ENCODE results near the gene PRDM9. TPM values are rescaled to one million over a fixed set of nuclear protein-coding genes. Genes with fewer than 3 reads are reported as not detected.

Gene PRDM9
- total and polyA plus RNA-seq, 9 of the 15 experiments (the other 6 are each of a cell fraction or from before 2014, with no cell fraction given), result 0.03 to 1.2 (median 0.47) TPM

DNA sequence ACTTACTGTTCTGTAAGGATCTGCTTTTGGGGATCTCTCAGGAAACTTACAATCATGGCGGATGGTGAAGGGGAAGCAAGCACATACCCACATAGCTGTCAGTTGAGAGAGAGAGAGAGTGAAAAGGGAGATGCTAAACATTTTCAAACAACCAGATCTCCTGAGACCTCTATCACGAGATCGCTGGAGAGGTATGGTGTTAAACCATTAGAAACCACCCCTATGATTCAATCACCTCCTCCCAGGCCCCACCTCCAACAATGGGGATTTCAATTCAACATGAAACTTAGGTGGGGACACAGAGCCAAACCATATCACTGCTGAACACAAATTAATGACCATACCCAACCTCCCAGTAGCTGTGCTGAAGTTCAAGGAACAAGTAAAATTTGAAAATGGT is 48.2 kb upstream of the PRDM9 start:
- 0% methylated on average over 3 of the region's 3 CpGs for WGBS (ENCODE audit: insufficient coverage, low coverage, missing lambda C conversion rate)
- intact Hi-C loops (cut with micrococcal nuclease) (no loop called here), in situ Hi-C loops (cut with MboI) (no loop called here)
- BruUV-seq (replicated peaks), result no TSS peak
- Histone ChIP-seq H3K27ac (ENCODE audit: extremely low read depth, low read depth, low read length) (no peak overlapping the region), H3K79me2 (ENCODE audit: control insufficient read depth, insufficient read depth, low read length) (no peaks in the 10 kb centered on the region), H3K36me3 (ENCODE audit: control insufficient read depth, insufficient read depth, low read length) (no peaks in the 10 kb centered on the region), H3K9me3 (replicated peaks; ENCODE audit: control insufficient read depth, insufficient read depth, low read depth, low read length) (peaks cover 2% of the 10 kb centered on the region; the same call in 1 of the 2 replicates), H3K27me3 (ENCODE audit: control insufficient read depth in 2 of 2, insufficient read depth in 2 of 2, low read length in 2 of 2) (no peaks in the 10 kb centered on the region), H4K20me1 (replicated peaks; ENCODE audit: control insufficient read depth, insufficient read depth, low read length) (no peaks in the 10 kb centered on the region), H3K9ac (ENCODE audit: insufficient read depth in 1 of 2, low read depth in 2 of 2, low read length in 2 of 2) (no peak overlapping the region), H2AFZ (ENCODE audit: low read depth, low read length) (no peak overlapping the region), H3K4me3 (no peak overlapping the region), H3K9me1 (ENCODE audit: control insufficient read depth, insufficient read depth, low read length) (no peaks in the 10 kb centered on the region), H3K4me1 (replicated peaks in 1 of 2; ENCODE audit: control insufficient read depth in 2 of 2, insufficient read depth in 2 of 2, low read length in 2 of 2) (no peaks in the 10 kb centered on the region), H3K4me2 (ENCODE audit: insufficient read depth, low read length) (no peak overlapping the region)
- ChIA-PET POLR2A (no interaction called here), CTCF (ENCODE audit: low intra/inter-chr PET ratio) (no interaction called here)
- no peak for DNase-seq (ENCODE audit: extremely low read depth in 1 of 4, low spot score in 3 of 4)
- ATAC-seq, result no peak
- no peak for FAIRE-seq
- TF ChIP-seq, protein P1, sequence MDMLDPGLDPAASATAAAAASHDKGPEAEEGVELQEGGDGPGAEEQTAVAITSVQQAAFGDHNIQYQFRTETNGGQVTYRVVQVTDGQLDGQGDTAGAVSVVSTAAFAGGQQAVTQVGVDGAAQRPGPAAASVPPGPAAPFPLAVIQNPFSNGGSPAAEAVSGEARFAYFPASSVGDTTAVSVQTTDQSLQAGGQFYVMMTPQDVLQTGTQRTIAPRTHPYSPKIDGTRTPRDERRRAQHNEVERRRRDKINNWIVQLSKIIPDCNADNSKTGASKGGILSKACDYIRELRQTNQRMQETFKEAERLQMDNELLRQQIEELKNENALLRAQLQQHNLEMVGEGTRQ (CRISPR knock-in tag; IDR thresholded peaks at IDR 0.05), result no peak
- TF ChIP-seq, protein P2, sequence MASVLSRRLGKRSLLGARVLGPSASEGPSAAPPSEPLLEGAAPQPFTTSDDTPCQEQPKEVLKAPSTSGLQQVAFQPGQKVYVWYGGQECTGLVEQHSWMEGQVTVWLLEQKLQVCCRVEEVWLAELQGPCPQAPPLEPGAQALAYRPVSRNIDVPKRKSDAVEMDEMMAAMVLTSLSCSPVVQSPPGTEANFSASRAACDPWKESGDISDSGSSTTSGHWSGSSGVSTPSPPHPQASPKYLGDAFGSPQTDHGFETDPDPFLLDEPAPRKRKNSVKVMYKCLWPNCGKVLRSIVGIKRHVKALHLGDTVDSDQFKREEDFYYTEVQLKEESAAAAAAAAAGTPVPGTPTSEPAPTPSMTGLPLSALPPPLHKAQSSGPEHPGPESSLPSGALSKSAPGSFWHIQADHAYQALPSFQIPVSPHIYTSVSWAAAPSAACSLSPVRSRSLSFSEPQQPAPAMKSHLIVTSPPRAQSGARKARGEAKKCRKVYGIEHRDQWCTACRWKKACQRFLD (CRISPR knock-in tag; IDR thresholded peaks at IDR 0.05), result no peak
- TF ChIP-seq, protein P3, sequence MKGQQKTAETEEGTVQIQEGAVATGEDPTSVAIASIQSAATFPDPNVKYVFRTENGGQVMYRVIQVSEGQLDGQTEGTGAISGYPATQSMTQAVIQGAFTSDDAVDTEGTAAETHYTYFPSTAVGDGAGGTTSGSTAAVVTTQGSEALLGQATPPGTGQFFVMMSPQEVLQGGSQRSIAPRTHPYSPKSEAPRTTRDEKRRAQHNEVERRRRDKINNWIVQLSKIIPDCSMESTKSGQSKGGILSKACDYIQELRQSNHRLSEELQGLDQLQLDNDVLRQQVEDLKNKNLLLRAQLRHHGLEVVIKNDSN (CRISPR knock-in tag; IDR thresholded peaks at IDR 0.05), result no peak
- TF ChIP-seq PPARD (CRISPR knock-in tag; IDR thresholded peaks at IDR 0.05), result no peak
- TF ChIP-seq, protein P4, sequence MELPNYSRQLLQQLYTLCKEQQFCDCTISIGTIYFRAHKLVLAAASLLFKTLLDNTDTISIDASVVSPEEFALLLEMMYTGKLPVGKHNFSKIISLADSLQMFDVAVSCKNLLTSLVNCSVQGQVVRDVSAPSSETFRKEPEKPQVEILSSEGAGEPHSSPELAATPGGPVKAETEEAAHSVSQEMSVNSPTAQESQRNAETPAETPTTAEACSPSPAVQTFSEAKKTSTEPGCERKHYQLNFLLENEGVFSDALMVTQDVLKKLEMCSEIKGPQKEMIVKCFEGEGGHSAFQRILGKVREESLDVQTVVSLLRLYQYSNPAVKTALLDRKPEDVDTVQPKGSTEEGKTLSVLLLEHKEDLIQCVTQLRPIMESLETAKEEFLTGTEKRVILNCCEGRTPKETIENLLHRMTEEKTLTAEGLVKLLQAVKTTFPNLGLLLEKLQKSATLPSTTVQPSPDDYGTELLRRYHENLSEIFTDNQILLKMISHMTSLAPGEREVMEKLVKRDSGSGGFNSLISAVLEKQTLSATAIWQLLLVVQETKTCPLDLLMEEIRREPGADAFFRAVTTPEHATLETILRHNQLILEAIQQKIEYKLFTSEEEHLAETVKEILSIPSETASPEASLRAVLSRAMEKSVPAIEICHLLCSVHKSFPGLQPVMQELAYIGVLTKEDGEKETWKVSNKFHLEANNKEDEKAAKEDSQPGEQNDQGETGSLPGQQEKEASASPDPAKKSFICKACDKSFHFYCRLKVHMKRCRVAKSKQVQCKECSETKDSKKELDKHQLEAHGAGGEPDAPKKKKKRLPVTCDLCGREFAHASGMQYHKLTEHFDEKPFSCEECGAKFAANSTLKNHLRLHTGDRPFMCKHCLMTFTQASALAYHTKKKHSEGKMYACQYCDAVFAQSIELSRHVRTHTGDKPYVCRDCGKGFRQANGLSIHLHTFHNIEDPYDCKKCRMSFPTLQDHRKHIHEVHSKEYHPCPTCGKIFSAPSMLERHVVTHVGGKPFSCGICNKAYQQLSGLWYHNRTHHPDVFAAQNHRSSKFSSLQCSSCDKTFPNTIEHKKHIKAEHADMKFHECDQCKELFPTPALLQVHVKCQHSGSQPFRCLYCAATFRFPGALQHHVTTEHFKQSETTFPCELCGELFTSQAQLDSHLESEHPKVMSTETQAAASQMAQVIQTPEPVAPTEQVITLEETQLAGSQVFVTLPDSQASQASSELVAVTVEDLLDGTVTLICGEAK (IDR thresholded peaks at IDR 0.05), result no peak
- TF ChIP-seq, protein P4 (CRISPR knock-in tag; IDR thresholded peaks at IDR 0.05), result no peak
- TF ChIP-seq NR2C2 (CRISPR knock-in tag; IDR thresholded peaks at IDR 0.05), result no peak
- no peak for TF ChIP-seq NR2C2 (tag; IDR thresholded peaks at IDR 0.05)
- TF ChIP-seq, protein P5, sequence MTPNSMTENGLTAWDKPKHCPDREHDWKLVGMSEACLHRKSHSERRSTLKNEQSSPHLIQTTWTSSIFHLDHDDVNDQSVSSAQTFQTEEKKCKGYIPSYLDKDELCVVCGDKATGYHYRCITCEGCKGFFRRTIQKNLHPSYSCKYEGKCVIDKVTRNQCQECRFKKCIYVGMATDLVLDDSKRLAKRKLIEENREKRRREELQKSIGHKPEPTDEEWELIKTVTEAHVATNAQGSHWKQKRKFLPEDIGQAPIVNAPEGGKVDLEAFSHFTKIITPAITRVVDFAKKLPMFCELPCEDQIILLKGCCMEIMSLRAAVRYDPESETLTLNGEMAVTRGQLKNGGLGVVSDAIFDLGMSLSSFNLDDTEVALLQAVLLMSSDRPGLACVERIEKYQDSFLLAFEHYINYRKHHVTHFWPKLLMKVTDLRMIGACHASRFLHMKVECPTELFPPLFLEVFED (CRISPR knock-in tag; conservative IDR thresholded peaks at IDR 0.05), result no peak
